K562 (cell line): Measurements from ENCODE around the gene METTL25B. TPM values are rescaled to one million over a fixed set of nuclear protein-coding genes. Genes with fewer than 3 reads are reported as not detected.
A peak's percentile ranks its signal among the peaks of the same experiment; 100 is the strongest.

Source experiments
- C11orf30 ChIP-seq: fragments of 450-650 bp; IDR thresholded peaks from 2 replicates; pipeline ENCODE4 v1.6.1; 2016; ENCODE audit warnings: low read depth, mild to moderate bottlenecking
- CHAMP1 ChIP-seq: fragments of 450-650 bp; IDR thresholded peaks from 2 replicates; pipeline ENCODE4 v1.6.1; 2016; ENCODE audit warnings: mild to moderate bottlenecking
- ELF2 ChIP-seq: fragments of 250-450 bp; sonication (Bioruptor Pico); IDR thresholded peaks from 2 replicates; pipeline ENCODE4 v1.5.0; 2021; ENCODE audit warnings: mild to moderate bottlenecking
- FIP1L1 ChIP-seq: fragments of 200-400 bp; formaldehyde crosslinking; IDR thresholded peaks from 2 replicates; pipeline ENCODE4 v1.6.1; 2018; ENCODE audit warnings: mild to moderate bottlenecking, low read depth, low read length; ENCODE audit not compliant: poor library complexity, severe bottlenecking
- HMBOX1 ChIP-seq: sonication (generic); IDR thresholded peaks from 2 replicates; pipeline ENCODE4 v1.6.1; 2016
- IRF9 ChIP-seq: fragments of 450-650 bp; IDR thresholded peaks from 2 replicates; pipeline ENCODE4 v1.6.1; 2016; ENCODE audit warnings: missing biosample characterization, missing genetic modification characterization
- KHSRP ChIP-seq: fragments of 450-650 bp; IDR thresholded peaks from 2 replicates; pipeline ENCODE4 v1.6.1; 2017
- KLF13 ChIP-seq: fragments of 450-650 bp; IDR thresholded peaks from 2 replicates; pipeline ENCODE4 v1.6.1; 2016; ENCODE audit warnings: missing genetic modification characterization, low read depth, mild to moderate bottlenecking, missing compliant biosample characterization, moderate library complexity, borderline replicate concordance
- MTA3 ChIP-seq: fragments of 450-650 bp; formaldehyde crosslinking; IDR thresholded peaks from 2 replicates; pipeline ENCODE4 v1.6.1; 2017; ENCODE audit warnings: mild to moderate bottlenecking, borderline replicate concordance
- NFXL1 ChIP-seq: fragments of 450-650 bp; formaldehyde crosslinking; IDR thresholded peaks from 2 replicates; pipeline ENCODE4 v1.4.0; 2021; ENCODE audit warnings: mild to moderate bottlenecking
- PHB2 ChIP-seq: fragments of 450-650 bp; IDR thresholded peaks from 2 replicates; pipeline ENCODE4 v1.6.1; 2017; ENCODE audit warnings: low read depth
- PHF21A ChIP-seq: fragments of 450-650 bp; IDR thresholded peaks from 2 replicates; pipeline ENCODE4 v1.6.1; 2017; ENCODE audit warnings: low read depth, borderline replicate concordance
- RFX5 ChIP-seq: IDR thresholded peaks from 2 replicates; pipeline ENCODE4 v1.6.1; 2011; ENCODE audit warnings: low read depth, mild to moderate bottlenecking, improper control_type of control experiment, low read length
- SAP30 ChIP-seq: fragments of 200-600 bp; sonication (generic); IDR thresholded peaks from 2 replicates; pipeline ENCODE4 v1.6.1; 2012; ENCODE audit warnings: borderline replicate concordance, low read depth, mild to moderate bottlenecking, moderate library complexity, low read length, control low read depth, inconsistent platforms; ENCODE audit not compliant: insufficient read depth, poor library complexity, severe bottlenecking
- SMARCA5 ChIP-seq: fragments of 450-650 bp; IDR thresholded peaks from 2 replicates; pipeline ENCODE4 v1.6.1; 2016
- SNIP1 ChIP-seq: fragments of 450-650 bp; IDR thresholded peaks from 2 replicates; pipeline ENCODE4 v1.7.1; 2017; ENCODE audit warnings: low read depth, mild to moderate bottlenecking
- TEAD1 ChIP-seq, 2 experiments: fragments of 450-650 bp in 1 of 2; sonication (generic) in 1 of 2; formaldehyde crosslinking; IDR thresholded peaks; 2 replicates each; pipeline versions ENCODE4 v1.4.0 to v1.8.0; 2020 to 2022; ENCODE audit warnings: mild to moderate bottlenecking in 2 of 2, missing genetic modification reagents in 1 of 2
- ZC3H11A ChIP-seq: IDR thresholded peaks from 2 replicates; pipeline ENCODE4 v1.6.1; 2012; ENCODE audit warnings: low read depth, low read length, improper control_type of control experiment
- ZEB2 ChIP-seq: fragments of 450-650 bp; IDR thresholded peaks from 2 replicates; pipeline ENCODE4 v1.6.1; 2016
- ZNF121 ChIP-seq: sonication (generic); formaldehyde crosslinking; conservative IDR thresholded peaks from 2 replicates; pipeline ENCODE4 v1.8.0; 2022; ENCODE audit warnings: missing genetic modification reagents
- ZNF695 ChIP-seq: fragments of 450-650 bp; formaldehyde crosslinking; IDR thresholded peaks from 2 replicates; pipeline ENCODE4 v1.4.0; 2020; ENCODE audit warnings: mild to moderate bottlenecking, moderate library complexity
- polyA plus RNA-seq, 8 experiments: library from polyadenylated mRNA; depleted of rRNA in 4 of 8; stranded (reverse) in 5 of 8; unstranded in 3 of 8; fragments of >200 nt; fragmentation: Nextera tagmentation in 2 of 8; fragmentation: Illumina TruSeq in 1 of 8; extraction: Ambion mirVana in 2 of 8; extraction: Trizol in 1 of 8; gene quantifications; 2 replicates each; pipeline versions ENCODE4 v1.2.1 to v1.2.3, GENCODE V29; 2011 to 2014; ENCODE audit warnings: inconsistent platforms in 1 of 8, missing spikeins in 1 of 8
- total RNA-seq, 7 experiments: library from RNA; depleted of rRNA in 6 of 7; stranded (reverse); fragments of >200 nt in 6 of 7; fragmentation: Illumina TruSeq in 2 of 7; extraction: Trizol in 2 of 7; gene quantifications; 2 replicates each; pipeline versions ENCODE4 v1.2.1 to v1.2.3, GENCODE V29; 2011 to 2021; ENCODE audit warnings: low replicate concordance in 1 of 7
- TF ChIP-seq, protein P1 (sequence below): sonication (generic); formaldehyde crosslinking; IDR thresholded peaks from 2 replicates; pipeline ENCODE4 v1.8.1; 2023; ENCODE audit warnings: mild to moderate bottlenecking, missing genetic modification reagents

The METTL25B gene
- total and polyA plus RNA-seq, 9 of the 15 experiments (the other 6 are each of a cell fraction or from before 2014, with no cell fraction given) = 7.7 to 48.3 (median 33.1) TPM

DNA sequence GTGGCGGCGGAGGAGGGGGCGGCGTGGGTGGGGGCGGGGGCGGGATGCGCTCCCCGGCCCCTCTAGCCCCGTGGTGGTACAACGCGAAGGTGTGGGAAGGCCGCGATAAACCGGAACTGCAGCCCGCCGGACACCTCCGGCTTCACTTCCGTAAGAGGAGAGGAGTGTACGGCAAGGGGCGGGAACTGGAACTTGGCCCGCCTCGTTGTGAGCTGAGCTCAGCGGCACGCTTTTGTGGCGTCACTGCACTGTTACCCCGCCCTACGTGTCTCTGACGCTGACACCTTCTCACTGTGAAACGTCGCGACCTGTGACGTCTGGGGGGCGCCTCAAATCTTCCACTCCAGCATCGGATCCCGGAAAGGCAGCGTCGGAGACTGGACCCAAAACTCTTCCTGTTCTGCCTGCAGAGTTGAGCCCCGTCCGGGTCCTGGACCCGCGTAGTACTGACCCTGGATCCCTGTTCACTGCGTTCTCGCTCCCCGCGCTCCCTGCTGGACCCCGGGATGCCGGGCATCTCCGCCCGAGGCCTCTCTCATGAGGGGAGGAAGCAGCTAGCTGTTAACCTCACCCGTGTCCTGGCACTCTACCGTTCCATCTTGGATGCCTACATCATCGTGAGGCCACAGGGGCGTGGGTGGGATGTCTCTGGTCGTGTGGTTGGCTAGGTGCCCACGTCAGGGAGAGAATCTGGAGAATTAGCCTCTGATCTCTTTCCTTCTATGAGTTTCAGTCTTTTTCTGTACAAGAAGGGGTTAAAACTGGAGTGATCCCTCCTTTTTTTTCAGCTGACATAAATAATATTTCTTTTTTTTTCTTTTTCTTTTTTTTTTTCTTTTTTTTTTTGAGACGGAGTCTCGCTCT, 562 bp downstream of the METTL25B start, which contains the start of gene ISG20L2 (continued):
- TF ChIP-seq KLF13 (tag) (no peak), CHAMP1 (no peak), RFX5 (peak; percentile 35; the same call in 1 of the 2 replicates), ZNF121 (CRISPR knock-in tag) (no peak), HMBOX1 (no peak), ZEB2 (no peak; the same call in 1 of the 2 replicates), ELF2 (CRISPR knock-in tag) (no peak), ZNF695 (CRISPR knock-in tag) (no peak), NFXL1 (no peak), IRF9 (tag) (no peak), SNIP1 (no peak), TEAD1 (CRISPR knock-in tag; IDR thresholded peaks at IDR 0.05) (no peak), KHSRP (peak; percentile 97), PHB2 (no peak), ZC3H11A (0 out of 2 replicates have a peak, but pooled peaks have one; percentile 58), SAP30 (peak; percentile 42), PHF21A (no peak), MTA3 (peak; percentile 99), C11orf30 (peak; percentile 94), FIP1L1 (no peak), SMARCA5 (0 out of 2 replicates have a peak, but pooled peaks have one; percentile 37)
- TF ChIP-seq, protein P1, sequence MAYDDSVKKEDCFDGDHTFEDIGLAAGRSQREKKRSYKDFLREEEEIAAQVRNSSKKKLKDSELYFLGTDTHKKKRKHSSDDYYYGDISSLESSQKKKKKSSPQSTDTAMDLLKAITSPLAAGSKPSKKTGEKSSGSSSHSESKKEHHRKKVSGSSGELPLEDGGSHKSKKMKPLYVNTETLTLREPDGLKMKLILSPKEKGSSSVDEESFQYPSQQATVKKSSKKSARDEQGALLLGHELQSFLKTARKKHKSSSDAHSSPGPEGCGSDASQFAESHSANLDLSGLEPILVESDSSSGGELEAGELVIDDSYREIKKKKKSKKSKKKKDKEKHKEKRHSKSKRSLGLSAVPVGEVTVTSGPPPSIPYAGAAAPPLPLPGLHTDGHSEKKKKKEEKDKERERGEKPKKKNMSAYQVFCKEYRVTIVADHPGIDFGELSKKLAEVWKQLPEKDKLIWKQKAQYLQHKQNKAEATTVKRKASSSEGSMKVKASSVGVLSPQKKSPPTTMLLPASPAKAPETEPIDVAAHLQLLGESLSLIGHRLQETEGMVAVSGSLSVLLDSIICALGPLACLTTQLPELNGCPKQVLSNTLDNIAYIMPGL (CRISPR knock-in tag) = no peak
